Psoas muscle (tissue), 8 donors: ENCODE data around the gene SUCLG1. TPM values are rescaled to one million over a fixed set of nuclear protein-coding genes. Genes with fewer than 3 reads are reported as not detected.

Experiments
- ATAC-seq, 4 donors: fragments of 200-7000 bp; cut with Tn5 transposase; one replicate each; pipeline ENCODE4 v1.9.1; 2020; ENCODE audit warnings: moderate library complexity in 3 of 4, mild to moderate bottlenecking in 2 of 4
- DNase-seq, 2 donors: peaks; one replicate each; pipeline ENCODE4 v3.0.0-alpha.2; 2020
- H3K27ac ChIP-seq: fragments of 200-600 bp; one replicate; pipeline ENCODE4 v1.8.0; 2022
- H3K27me3 ChIP-seq, 3 donors: fragments of 200-600 bp in 1 of 3; one replicate each; pipeline versions ENCODE4 v1.6.1 to v1.8.0; 2013 to 2022; ENCODE audit warnings: low read length in 2 of 3, mild to moderate bottlenecking in 2 of 3, moderate library complexity in 1 of 3; ENCODE audit not compliant: insufficient read depth in 3 of 3
- H3K36me3 ChIP-seq, 2 donors: fragments of 200-600 bp in 1 of 2; one replicate each; pipeline versions ENCODE4 v1.6.1 to v1.8.0; 2013 to 2022; ENCODE audit warnings: low read depth in 1 of 2, mild to moderate bottlenecking in 1 of 2, moderate library complexity in 1 of 2; ENCODE audit not compliant: insufficient read depth in 1 of 2
- H3K4me1 ChIP-seq: fragments of 200-600 bp; one replicate; pipeline ENCODE4 v1.8.0; 2022
- H3K4me3 ChIP-seq: fragments of 200-600 bp; one replicate; pipeline ENCODE4 v1.8.0; 2022; ENCODE audit warnings: mild to moderate bottlenecking
- H3K9me3 ChIP-seq: fragments of 200-600 bp; one replicate; pipeline ENCODE4 v1.8.0; 2022
- WGBS, 3 donors: extraction: QIAGEN DNeasy Blood & Tissue Kit; methylation state at CpG; one replicate each; pipeline versions ENCODE4 v1.1.6 to v1.1.7; 2013; 5-methylcytosine and 5-hydroxymethylcytosine counted together
- intact Hi-C, 2 donors: fragments of 100-400 bp; cut with DNase I; formaldehyde crosslinking; loops; one replicate each; pipeline versions ENCODE4 v1.11.0 to v1.14.2; 2022
- polyA plus RNA-seq, 3 donors: library from polyadenylated mRNA; stranded (reverse); fragments of 200-250 nt; gene quantifications; one replicate each; pipeline ENCODE4 v1.2.3, GENCODE V29; 2013
- total RNA-seq, 4 donors: library from RNA; stranded (reverse); fragmentation: NEBNext Ultra II Directional in 2 of 4; extraction: Animal tissue kit (Norgen Biotek cat#: 25700) in 2 of 4; gene quantifications; one replicate each; pipeline versions ENCODE4 v1.2.1 to v1.2.4, GENCODE V29; 2021 to 2023
- TF ChIP-seq, protein P1 (sequence below): fragments of 200-600 bp; IDR thresholded peaks from one replicate; pipeline ENCODE4 v1.8.0; 2022; ENCODE audit warnings: antibody characterized with exemption
- donor health status: healthy with polysubstance abuse.
- donor health status: DM: no; HTN: no; CAD: no; lungs with moderate emphysema.
- donor health status: Bipolar disorder and iron deficiency.
- donor health status: healthy.
- donor health status: DM: yes; HTN: yes; CAD: no.
- donor health status: DM: no; HTN: no; CAD: no.
- donor health status: DM: no; HTN: no; CAD: no.
- donor health status: DM: yes; HTN: yes; CAD: no.

Gene SUCLG1
- total and polyA plus RNA-seq, 7 donors, result 112 to 184 (median 164) TPM

DNA sequence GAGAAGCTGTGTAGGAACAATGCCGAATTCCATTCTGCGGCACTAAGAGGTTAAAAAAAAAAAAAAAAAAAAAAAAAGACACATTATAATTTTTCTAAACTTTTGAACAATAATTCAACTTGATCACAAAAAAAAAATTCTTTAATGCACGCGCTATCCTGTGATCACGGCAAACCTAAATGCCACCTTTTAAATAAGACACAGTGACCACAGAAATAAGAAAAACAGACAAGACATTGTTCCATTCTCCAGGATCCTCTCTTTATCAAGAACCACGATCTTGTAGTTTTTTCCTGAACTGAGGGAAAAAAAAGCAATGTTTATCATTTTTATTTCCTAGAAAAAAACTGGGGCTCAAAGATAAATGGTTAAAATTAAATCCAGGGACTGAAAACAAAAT lies 9.4 kb downstream of the SUCLG1 start:
- peaks cover 0 to 46% of the 10 kb centered on the region in 2 donors for H3K36me3 ChIP-seq
- intact Hi-C loops, result no loop called here
- H3K4me3 ChIP-seq, result no peak overlapping the region
- peaks cover 33% of the 10 kb centered on the region for H3K4me1 ChIP-seq
- no peaks in the 10 kb centered on the region for H3K27me3 ChIP-seq
- 89 to 91% (median 90%) methylated on average over 6 of the region's 6 CpGs for WGBS, 3 donors
- ATAC-seq (no peak), DNase-seq (no peak)
- H3K9me3 ChIP-seq, result no peaks in the 10 kb centered on the region
- H3K27ac ChIP-seq, result no peak overlapping the region
- TF ChIP-seq, protein P1, sequence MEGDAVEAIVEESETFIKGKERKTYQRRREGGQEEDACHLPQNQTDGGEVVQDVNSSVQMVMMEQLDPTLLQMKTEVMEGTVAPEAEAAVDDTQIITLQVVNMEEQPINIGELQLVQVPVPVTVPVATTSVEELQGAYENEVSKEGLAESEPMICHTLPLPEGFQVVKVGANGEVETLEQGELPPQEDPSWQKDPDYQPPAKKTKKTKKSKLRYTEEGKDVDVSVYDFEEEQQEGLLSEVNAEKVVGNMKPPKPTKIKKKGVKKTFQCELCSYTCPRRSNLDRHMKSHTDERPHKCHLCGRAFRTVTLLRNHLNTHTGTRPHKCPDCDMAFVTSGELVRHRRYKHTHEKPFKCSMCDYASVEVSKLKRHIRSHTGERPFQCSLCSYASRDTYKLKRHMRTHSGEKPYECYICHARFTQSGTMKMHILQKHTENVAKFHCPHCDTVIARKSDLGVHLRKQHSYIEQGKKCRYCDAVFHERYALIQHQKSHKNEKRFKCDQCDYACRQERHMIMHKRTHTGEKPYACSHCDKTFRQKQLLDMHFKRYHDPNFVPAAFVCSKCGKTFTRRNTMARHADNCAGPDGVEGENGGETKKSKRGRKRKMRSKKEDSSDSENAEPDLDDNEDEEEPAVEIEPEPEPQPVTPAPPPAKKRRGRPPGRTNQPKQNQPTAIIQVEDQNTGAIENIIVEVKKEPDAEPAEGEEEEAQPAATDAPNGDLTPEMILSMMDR, result no peak

DNA sequence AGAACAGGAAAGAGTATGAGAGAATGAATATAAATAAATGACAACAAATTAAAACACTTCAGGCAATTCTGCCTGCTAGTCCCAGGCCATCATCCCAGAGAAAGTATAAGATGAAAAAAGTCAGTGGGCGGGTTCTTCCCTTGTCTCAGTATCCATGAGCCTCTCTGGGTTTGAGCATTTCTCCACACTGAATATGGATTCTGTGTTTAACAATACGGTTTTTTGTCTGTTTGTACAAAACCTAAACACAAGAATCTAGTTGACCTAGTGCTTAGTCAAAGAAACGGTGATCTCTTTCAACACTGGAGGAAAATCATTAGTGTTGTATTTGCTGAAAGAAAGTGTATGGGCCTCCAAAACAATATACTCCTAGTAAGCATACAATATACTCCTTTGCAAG lies 10.0 kb downstream of the SUCLG1 start:
- intact Hi-C loops, result no loop called here
- DNase-seq (no peak), ATAC-seq (no peak)
- Histone ChIP-seq H3K27ac (no peak overlapping the region), H3K36me3 (peaks cover 0 to 51% of the 10 kb centered on the region in 2 donors), H3K4me1 (peaks cover 31% of the 10 kb centered on the region), H3K9me3 (no peaks in the 10 kb centered on the region), H3K27me3 (no peaks in the 10 kb centered on the region), H3K4me3 (no peak overlapping the region)
- TF ChIP-seq, protein P1, result no peak
- WGBS, 3 donors, result 77 to 83% (median 79%) methylated on average over 3 of the region's 3 CpGs

GRCh38 chr2:84443477-84443876 lies 15.6 kb downstream of the SUCLG1 start:
- no peaks in the 10 kb centered on the region for H3K27me3 ChIP-seq
- H3K4me1 ChIP-seq, result no peaks in the 10 kb centered on the region
- TF ChIP-seq, protein P1, result no peak
- H3K4me3 ChIP-seq, result no peak overlapping the region
- no peaks in the 10 kb centered on the region for H3K9me3 ChIP-seq
- no peak overlapping the region for H3K27ac ChIP-seq
- H3K36me3 ChIP-seq, result peaks cover 13 to 96% of the 10 kb centered on the region in 2 donors
- intact Hi-C loops, result no loop called here
- no peak for DNase-seq
- no peak for ATAC-seq

DNA sequence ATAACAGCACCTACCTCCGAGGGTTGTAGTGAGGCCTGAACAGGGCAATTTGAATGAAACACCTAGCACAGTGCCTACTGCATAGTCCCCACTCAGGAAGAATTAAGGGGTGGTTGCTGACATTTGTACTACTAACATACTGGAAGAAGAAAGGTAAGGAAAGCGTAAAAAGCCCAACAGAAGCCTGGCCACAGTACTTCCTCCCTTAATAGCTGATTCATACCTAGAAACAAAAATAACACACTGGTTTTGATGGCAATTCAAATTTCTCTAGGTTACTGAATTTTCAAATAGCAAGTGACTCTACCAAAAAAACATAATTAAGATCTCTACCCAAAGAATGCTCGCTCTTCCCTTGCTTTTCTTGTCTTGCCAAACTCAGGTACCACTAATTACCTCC lies 16.2 kb downstream of the SUCLG1 start:
- Histone ChIP-seq H3K36me3 (peaks cover 13 to 96% of the 10 kb centered on the region in 2 donors), H3K4me1 (no peaks in the 10 kb centered on the region), H3K9me3 (no peaks in the 10 kb centered on the region), H3K27me3 (no peaks in the 10 kb centered on the region), H3K27ac (no peak overlapping the region), H3K4me3 (no peak overlapping the region)
- DNase-seq, result no peak
- 90 to 98% (median 92%) methylated on average over 3 of the region's 3 CpGs for WGBS, 3 donors
- TF ChIP-seq, protein P1, result no peak
- intact Hi-C loops, result no loop called here
- ATAC-seq, result no peak

- DNase-seq, result no peak
- Histone ChIP-seq H3K27ac (no peak overlapping the region), H3K9me3 (no peaks in the 10 kb centered on the region), H3K36me3 (peaks cover 13 to 96% of the 10 kb centered on the region in 2 donors), H3K27me3 (no peaks in the 10 kb centered on the region), H3K4me1 (no peaks in the 10 kb centered on the region), H3K4me3 (no peak overlapping the region)
- intact Hi-C loops, result no loop called here
- ATAC-seq, result no peak
- TF ChIP-seq, protein P1, result no peak
- WGBS, 3 donors, result 94 to 100% (median 95%) methylated on average over 1 of the region's 1 CpG
Measured at GRCh38 chr2:84441505-84441904, 17.6 kb downstream of the SUCLG1 start.
